HepG2 (cell line): ENCODE measurements around the gene ELL3. TPM values are rescaled to one million over a fixed set of nuclear protein-coding genes. Genes with fewer than 3 reads are reported as not detected.

ENCODE experiments used
- ARNT ChIP-seq: fragments of 450-650 bp; IDR thresholded peaks from 2 replicates; pipeline ENCODE4 v1.6.1; 2017
- HNRNPLL ChIP-seq: fragments of 200-400 bp; formaldehyde crosslinking; IDR thresholded peaks from 2 replicates; pipeline ENCODE4 v1.6.1; 2017; ENCODE audit warnings: mild to moderate bottlenecking, low read depth, low read length; ENCODE audit not compliant: poor library complexity, severe bottlenecking
- JDP2 ChIP-seq: sonication (generic); formaldehyde crosslinking; IDR thresholded peaks from 2 replicates; pipeline ENCODE4 v1.8.1; 2022; ENCODE audit warnings: missing genetic modification reagents, borderline replicate concordance
- NCOA5 ChIP-seq: sonication (generic); formaldehyde crosslinking; IDR thresholded peaks from 2 replicates; pipeline ENCODE4 v1.4.0; 2020; ENCODE audit warnings: missing genetic modification reagents
- PCBP2 ChIP-seq: fragments of 200-400 bp; formaldehyde crosslinking; optimal IDR thresholded peaks from 2 replicates; pipeline ENCODE3; 2018; ENCODE audit warnings: low read length, low read depth; ENCODE audit not compliant: poor library complexity, severe bottlenecking
- REL ChIP-seq: sonication (generic); formaldehyde crosslinking; conservative IDR thresholded peaks from 2 replicates; pipeline ENCODE4 v1.8.0; 2022; ENCODE audit warnings: mild to moderate bottlenecking, missing genetic modification reagents, moderate library complexity
- SETDB1 ChIP-seq: sonication (generic); formaldehyde crosslinking; IDR thresholded peaks from 2 replicates; pipeline ENCODE4 v1.5.1; 2020; ENCODE audit warnings: missing genetic modification reagents, mild to moderate bottlenecking, borderline replicate concordance
- SYNCRIP ChIP-seq: fragments of 200-400 bp; formaldehyde crosslinking; IDR thresholded peaks from 2 replicates; pipeline ENCODE4 v1.6.1; 2018; ENCODE audit warnings: mild to moderate bottlenecking, low read depth, low read length; ENCODE audit not compliant: insufficient read depth
- TBX2 ChIP-seq: sonication (generic); formaldehyde crosslinking; IDR thresholded peaks from 2 replicates; pipeline ENCODE4 v1.5.0; 2020; ENCODE audit warnings: missing genetic modification reagents, mild to moderate bottlenecking, borderline replicate concordance
- ZBTB1 ChIP-seq: sonication (generic); formaldehyde crosslinking; IDR thresholded peaks from 2 replicates; pipeline ENCODE4 v1.4.0; 2020; ENCODE audit warnings: missing genetic modification reagents, borderline replicate concordance
- ZNF746 ChIP-seq: sonication (generic); formaldehyde crosslinking; IDR thresholded peaks from 2 replicates; pipeline ENCODE4 v1.8.0; 2022; ENCODE audit warnings: mild to moderate bottlenecking, missing genetic modification reagents
- polyA plus RNA-seq, 8 experiments: library from polyadenylated mRNA; depleted of rRNA in 3 of 8; stranded (reverse) in 7 of 8; unstranded in 1 of 8; fragments of >200 nt; fragmentation: Illumina TruSeq in 4 of 8; extraction: Trizol in 4 of 8; gene quantifications; 2 replicates each; pipeline versions ENCODE4 v1.2.1 to v1.2.3, GENCODE V29; 2011 to 2016; ENCODE audit warnings: low read depth in 4 of 8, missing spikeins in 1 of 8, mixed read lengths in 1 of 8; ENCODE audit not compliant: insufficient read depth in 1 of 8
- total RNA-seq, 5 experiments: library from RNA; depleted of rRNA; stranded (reverse); fragments of >200 nt; fragmentation: Illumina TruSeq; extraction: Trizol; gene quantifications; 2 replicates each; pipeline ENCODE4 v1.2.3, GENCODE V29; 2016; ENCODE audit warnings: low read depth in 1 of 5
- TF ChIP-seq, protein P1 (sequence below): sonication (generic); formaldehyde crosslinking; IDR thresholded peaks from 2 replicates; pipeline ENCODE4 v1.8.0; 2022; ENCODE audit warnings: mild to moderate bottlenecking, missing genetic modification reagents, borderline replicate concordance
- TF ChIP-seq, protein P2 (sequence below): sonication (generic); formaldehyde crosslinking; IDR thresholded peaks from 2 replicates; pipeline ENCODE4 v1.4.0; 2020; ENCODE audit warnings: missing genetic modification reagents
- TF ChIP-seq, protein P3 (sequence below): sonication (generic); formaldehyde crosslinking; IDR thresholded peaks from 2 replicates; pipeline ENCODE4 v1.5.1; 2020; ENCODE audit warnings: missing genetic modification reagents, mild to moderate bottlenecking, borderline replicate concordance

Gene ELL3
- total and polyA plus RNA-seq, 2 of the 13 experiments (the other 11 are each of a cell fraction or from before 2014, with no cell fraction given): 6.1 to 8.8 TPM

DNA sequence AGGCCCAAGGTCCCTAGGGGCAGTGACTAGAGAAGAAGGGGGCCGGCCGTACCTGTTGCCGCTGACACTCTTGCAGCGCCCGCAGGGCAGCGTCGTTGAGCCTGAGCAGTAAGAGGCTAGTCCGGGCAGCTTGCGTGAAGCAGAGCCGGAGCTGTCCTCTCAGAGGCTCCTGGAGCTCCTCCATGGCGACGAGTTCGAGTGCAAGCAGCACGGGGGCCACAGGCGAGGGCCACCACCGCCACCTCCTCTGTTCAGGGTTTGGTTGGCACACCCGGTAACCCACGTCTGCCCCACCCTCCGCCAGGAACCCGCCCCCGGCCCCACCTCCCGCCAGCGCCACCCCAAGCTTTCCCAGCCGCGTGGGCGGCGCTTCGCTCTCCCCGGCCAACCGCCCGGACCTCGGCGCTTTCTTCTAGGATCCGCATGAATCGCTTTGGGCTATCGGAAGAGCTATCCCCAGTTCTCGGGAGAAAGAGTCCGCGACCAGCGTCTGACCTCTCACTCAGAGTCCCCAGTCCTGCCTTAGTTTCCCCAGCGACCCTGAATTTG lies at the start of gene ELL3 (continued):
- TF ChIP-seq, protein P1, sequence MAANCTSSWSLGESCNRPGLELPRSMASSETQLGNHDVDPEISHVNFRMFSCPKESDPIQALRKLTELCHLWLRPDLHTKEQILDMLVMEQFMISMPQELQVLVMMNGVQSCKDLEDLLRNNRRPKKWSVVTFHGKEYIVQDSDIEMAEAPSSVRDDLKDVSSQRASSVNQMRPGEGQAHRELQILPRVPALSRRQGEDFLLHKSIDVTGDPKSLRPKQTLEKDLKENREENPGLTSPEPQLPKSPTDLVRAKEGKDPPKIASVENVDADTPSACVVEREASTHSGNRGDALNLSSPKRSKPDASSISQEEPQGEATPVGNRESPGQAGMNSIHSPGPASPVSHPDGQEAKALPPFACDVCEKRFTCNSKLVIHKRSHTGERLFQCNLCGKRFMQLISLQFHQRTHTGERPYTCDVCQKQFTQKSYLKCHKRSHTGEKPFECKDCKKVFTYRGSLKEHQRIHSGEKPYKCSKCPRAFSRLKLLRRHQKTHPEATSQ (CRISPR knock-in tag): no peak
- TF ChIP-seq TBX2 (CRISPR knock-in tag) (no peak), ARNT (no peak), ZBTB1 (CRISPR knock-in tag) (no peak), REL (CRISPR knock-in tag) (no peak), ZNF746 (no peak), PCBP2 (no peak), SYNCRIP (no peak), SETDB1 (CRISPR knock-in tag) (no peak), HNRNPLL (peak; percentile 15), JDP2 (CRISPR knock-in tag) (no peak), NCOA5 (no peak)
- TF ChIP-seq, protein P2, sequence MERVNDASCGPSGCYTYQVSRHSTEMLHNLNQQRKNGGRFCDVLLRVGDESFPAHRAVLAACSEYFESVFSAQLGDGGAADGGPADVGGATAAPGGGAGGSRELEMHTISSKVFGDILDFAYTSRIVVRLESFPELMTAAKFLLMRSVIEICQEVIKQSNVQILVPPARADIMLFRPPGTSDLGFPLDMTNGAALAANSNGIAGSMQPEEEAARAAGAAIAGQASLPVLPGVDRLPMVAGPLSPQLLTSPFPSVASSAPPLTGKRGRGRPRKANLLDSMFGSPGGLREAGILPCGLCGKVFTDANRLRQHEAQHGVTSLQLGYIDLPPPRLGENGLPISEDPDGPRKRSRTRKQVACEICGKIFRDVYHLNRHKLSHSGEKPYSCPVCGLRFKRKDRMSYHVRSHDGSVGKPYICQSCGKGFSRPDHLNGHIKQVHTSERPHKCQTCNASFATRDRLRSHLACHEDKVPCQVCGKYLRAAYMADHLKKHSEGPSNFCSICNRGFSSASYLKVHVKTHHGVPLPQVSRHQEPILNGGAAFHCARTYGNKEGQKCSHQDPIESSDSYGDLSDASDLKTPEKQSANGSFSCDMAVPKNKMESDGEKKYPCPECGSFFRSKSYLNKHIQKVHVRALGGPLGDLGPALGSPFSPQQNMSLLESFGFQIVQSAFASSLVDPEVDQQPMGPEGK (CRISPR knock-in tag): 0 out of 2 replicates have a peak, but pooled peaks have one; percentile 11
- TF ChIP-seq, protein P3, sequence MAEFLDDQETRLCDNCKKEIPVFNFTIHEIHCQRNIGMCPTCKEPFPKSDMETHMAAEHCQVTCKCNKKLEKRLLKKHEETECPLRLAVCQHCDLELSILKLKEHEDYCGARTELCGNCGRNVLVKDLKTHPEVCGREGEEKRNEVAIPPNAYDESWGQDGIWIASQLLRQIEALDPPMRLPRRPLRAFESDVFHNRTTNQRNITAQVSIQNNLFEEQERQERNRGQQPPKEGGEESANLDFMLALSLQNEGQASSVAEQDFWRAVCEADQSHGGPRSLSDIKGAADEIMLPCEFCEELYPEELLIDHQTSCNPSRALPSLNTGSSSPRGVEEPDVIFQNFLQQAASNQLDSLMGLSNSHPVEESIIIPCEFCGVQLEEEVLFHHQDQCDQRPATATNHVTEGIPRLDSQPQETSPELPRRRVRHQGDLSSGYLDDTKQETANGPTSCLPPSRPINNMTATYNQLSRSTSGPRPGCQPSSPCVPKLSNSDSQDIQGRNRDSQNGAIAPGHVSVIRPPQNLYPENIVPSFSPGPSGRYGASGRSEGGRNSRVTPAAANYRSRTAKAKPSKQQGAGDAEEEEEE (CRISPR knock-in tag): no peak
- TF ChIP-seq, all 625 proteins: peak for 36
